ENCODE data around the gene BEX3. TPM values are rescaled to one million over a fixed set of nuclear protein-coding genes. Genes with fewer than 3 reads are reported as not detected.

Gene BEX3
- total RNA-seq, 4 donors from 2014 or later, result 121 to 211 (median 202) TPM

DNA sequence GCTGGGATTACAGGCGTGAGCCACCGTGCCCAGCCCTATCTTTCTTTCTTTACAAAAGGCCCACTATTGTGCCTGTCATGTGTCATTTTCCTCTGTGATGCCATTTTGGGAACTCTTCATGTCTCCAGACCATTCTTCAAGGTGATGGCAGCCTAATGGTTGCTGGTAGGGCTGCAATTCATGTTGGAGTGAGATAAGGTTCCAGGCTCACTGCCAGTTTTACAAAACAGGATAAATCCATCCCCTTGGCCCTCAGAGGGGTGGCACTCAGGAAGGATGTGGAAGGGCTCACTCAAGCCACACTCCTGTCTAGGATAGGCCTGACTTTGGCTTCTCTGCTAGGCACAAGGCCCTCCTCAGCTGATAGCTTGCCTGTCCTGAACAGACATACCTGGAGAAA, 16.2 kb upstream of the BEX3 start:
- Histone ChIP-seq H3K9me3 (no peaks in the 10 kb centered on the region), H3K27ac (no peak overlapping the region), H3K36me3 (no peaks in the 10 kb centered on the region), H3K4me3 (no peak overlapping the region), H3K4me1 (no peaks in the 10 kb centered on the region), H3K27me3 (peaks cover 0 to 12% of the 10 kb centered on the region in 2 donors)
- no peak for TF ChIP-seq EP300 (IDR thresholded peaks at IDR 0.05)
- TF ChIP-seq POLR2A (IDR thresholded peaks at IDR 0.05), result no peak
- TF ChIP-seq, protein P1, sequence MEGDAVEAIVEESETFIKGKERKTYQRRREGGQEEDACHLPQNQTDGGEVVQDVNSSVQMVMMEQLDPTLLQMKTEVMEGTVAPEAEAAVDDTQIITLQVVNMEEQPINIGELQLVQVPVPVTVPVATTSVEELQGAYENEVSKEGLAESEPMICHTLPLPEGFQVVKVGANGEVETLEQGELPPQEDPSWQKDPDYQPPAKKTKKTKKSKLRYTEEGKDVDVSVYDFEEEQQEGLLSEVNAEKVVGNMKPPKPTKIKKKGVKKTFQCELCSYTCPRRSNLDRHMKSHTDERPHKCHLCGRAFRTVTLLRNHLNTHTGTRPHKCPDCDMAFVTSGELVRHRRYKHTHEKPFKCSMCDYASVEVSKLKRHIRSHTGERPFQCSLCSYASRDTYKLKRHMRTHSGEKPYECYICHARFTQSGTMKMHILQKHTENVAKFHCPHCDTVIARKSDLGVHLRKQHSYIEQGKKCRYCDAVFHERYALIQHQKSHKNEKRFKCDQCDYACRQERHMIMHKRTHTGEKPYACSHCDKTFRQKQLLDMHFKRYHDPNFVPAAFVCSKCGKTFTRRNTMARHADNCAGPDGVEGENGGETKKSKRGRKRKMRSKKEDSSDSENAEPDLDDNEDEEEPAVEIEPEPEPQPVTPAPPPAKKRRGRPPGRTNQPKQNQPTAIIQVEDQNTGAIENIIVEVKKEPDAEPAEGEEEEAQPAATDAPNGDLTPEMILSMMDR (IDR thresholded peaks at IDR 0.05), result no peak
- no peak for DNase-seq (ENCODE audit: low spot score in 2 of 2)
- WGBS, 2 donors, result 81 to 90% methylated on average over 2 of the region's 2 CpGs

DNA sequence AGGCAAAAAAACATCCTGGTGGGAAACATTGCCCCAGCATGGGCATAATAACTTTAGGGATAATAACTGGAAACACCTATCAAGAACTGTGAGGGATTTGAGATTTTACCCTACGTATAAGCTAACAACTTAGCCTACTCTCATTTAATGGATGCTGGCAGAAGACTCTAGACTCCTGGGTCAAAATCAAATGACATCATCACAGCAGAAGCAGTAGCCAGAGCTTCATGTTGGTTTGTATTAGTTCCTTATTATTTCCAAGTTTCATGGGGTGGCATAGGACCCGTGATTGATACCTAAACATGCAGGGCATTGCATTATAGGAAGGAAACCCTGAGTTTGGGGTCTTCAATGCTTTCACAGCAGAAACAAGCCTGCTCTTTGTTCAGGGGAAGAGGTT, 15.4 kb upstream of the BEX3 start:
- no peak for DNase-seq (ENCODE audit: low spot score in 2 of 2)
- 49 to 56% methylated on average over 2 of the region's 2 CpGs for WGBS, 2 donors

DNA sequence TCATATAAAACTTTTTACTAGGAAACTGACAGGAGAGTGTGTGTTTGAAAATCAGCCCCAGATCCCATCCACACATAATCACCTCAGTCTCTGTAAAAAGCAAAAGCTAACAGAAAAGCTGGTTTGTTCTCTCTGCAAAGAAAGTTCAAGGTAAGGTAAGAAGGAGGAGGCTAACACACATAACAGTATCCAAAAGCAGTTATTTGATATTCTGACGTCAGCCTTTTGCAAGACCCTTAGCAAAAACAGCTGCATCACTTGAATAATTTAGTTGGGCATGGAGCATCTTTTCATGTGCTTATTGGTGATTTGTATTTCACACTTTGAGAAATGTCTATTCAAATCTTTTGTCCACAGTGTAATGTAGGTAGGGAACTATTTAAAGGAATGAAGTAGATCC, 14.5 kb upstream of the BEX3 start:
- WGBS, 2 donors, result 20 to 44% methylated on average over 1 of the region's 1 CpG
- no peak overlapping the region for H3K4me3 ChIP-seq
- H3K4me1 ChIP-seq, result no peaks in the 10 kb centered on the region
- H3K9me3 ChIP-seq, result no peaks in the 10 kb centered on the region
- TF ChIP-seq POLR2A (IDR thresholded peaks at IDR 0.05), result no peak
- no peak for TF ChIP-seq EP300 (IDR thresholded peaks at IDR 0.05)
- TF ChIP-seq, protein P1 (IDR thresholded peaks at IDR 0.05), result no peak
- H3K27ac ChIP-seq, result no peak overlapping the region
- peaks cover 0 to 7% of the 10 kb centered on the region in 2 donors for H3K27me3 ChIP-seq
- no peaks in the 10 kb centered on the region for H3K36me3 ChIP-seq
- DNase-seq (ENCODE audit: low spot score in 2 of 2), result no peak

More for the DNA sequence above, 15.4 kb upstream of the BEX3 start:
- Histone ChIP-seq H3K4me1 (no peaks in the 10 kb centered on the region), H3K36me3 (no peaks in the 10 kb centered on the region), H3K27ac (no peak overlapping the region), H3K4me3 (no peak overlapping the region), H3K9me3 (no peaks in the 10 kb centered on the region), H3K27me3 (peaks cover 0 to 12% of the 10 kb centered on the region in 2 donors)
- TF ChIP-seq EP300 (IDR thresholded peaks at IDR 0.05) (no peak), POLR2A (IDR thresholded peaks at IDR 0.05) (no peak)
- TF ChIP-seq, protein P1 (IDR thresholded peaks at IDR 0.05), result no peak

DNA sequence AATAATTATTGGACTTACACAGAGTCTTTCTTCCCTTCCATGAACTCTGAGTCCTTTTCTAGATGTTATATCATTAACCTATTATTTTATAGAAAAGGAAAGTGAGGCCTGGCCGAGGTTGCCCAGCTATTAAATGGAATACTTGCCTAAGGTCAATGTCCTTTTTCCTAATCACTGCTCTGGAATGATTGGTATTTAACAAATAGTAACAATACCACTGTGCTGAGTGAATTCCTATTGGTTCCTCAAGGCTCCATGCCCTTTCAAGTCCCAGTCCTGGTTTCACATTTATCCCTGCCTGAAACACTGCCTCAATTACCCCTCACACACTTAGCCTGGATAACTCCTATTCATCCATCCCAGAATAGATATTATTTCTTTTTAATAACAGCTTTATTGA, 13.9 kb upstream of the BEX3 start:
- Histone ChIP-seq H3K27ac (no peak overlapping the region), H3K4me3 (no peak overlapping the region), H3K27me3 (peaks cover 0 to 4% of the 10 kb centered on the region in 2 donors), H3K36me3 (no peaks in the 10 kb centered on the region), H3K9me3 (no peaks in the 10 kb centered on the region), H3K4me1 (no peaks in the 10 kb centered on the region)
- TF ChIP-seq, protein P1 (IDR thresholded peaks at IDR 0.05), result no peak
- TF ChIP-seq POLR2A (IDR thresholded peaks at IDR 0.05) (no peak), EP300 (IDR thresholded peaks at IDR 0.05) (no peak)
- WGBS, 2 donors, result 3 to 5% methylated on average over 1 of the region's 1 CpG
- no peak for DNase-seq (ENCODE audit: low spot score in 2 of 2)

DNA sequence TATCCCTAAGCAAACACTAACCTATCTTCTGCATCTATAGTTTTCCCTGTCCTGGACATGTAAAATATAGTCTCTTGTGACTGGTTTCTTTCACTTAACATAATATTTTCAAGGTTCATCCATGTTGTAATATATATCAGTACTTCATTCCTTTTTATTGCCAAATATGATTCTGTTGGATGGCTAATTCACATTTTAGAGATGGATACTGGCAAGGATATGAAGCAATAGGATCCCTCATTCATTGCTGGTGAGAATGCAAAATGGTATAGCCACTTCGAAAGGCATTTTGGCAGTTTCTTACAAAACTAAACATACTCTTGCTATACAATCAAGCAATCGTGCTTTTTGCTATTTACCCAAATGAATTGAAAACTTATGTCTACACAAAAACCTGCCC, 13.3 kb upstream of the BEX3 start:
- TF ChIP-seq, protein P1 (IDR thresholded peaks at IDR 0.05), result no peak
- TF ChIP-seq POLR2A (IDR thresholded peaks at IDR 0.05), result no peak
- TF ChIP-seq EP300 (IDR thresholded peaks at IDR 0.05), result no peak
- H3K27ac ChIP-seq, result no peak overlapping the region
- WGBS, 2 donors, result 78 to 98% methylated on average over 2 of the region's 2 CpGs
- DNase-seq (ENCODE audit: low spot score in 2 of 2), result no peak
- no peaks in the 10 kb centered on the region for H3K9me3 ChIP-seq
- no peaks in the 10 kb centered on the region for H3K4me1 ChIP-seq
- H3K27me3 ChIP-seq, result peaks cover 0 to 4% of the 10 kb centered on the region in 2 donors
- H3K36me3 ChIP-seq, result no peaks in the 10 kb centered on the region
- H3K4me3 ChIP-seq, result no peak overlapping the region
